B cell (primary cell): Measurements from ENCODE around the gene TTF2.

Source experiments
- CTCF ChIP-seq: fragments of 200-600 bp; IDR thresholded peaks from one replicate; pipeline ENCODE4 v1.8.0; 2022; ENCODE audit warnings: antibody characterized with exemption, mild to moderate bottlenecking
- EZH2 ChIP-seq: IDR thresholded peaks from 2 replicates; pipeline ENCODE4 v1.6.1; 2012; ENCODE audit warnings: borderline replicate concordance, low read depth, mild to moderate bottlenecking, moderate library complexity, low read length; ENCODE audit not compliant: insufficient read depth, poor library complexity, severe bottlenecking

GRCh38 chr1:117020526-117021156 is 39.5 kb upstream of the TTF2 start:
- TF ChIP-seq CTCF (no peak), EZH2 (no peak)
